Endodermal cell (in vitro differentiated cells): ENCODE measurements around the gene CXCL17. TPM values are rescaled to one million over a fixed set of nuclear protein-coding genes. Genes with fewer than 3 reads are reported as not detected.

Source experiments
- DNase-seq: peaks from one replicate; pipeline ENCODE4 v3.0.0-alpha.2; 2017
- H3K27ac ChIP-seq: 2 replicates; pipeline ENCODE4 v1.5.1; 2013; ENCODE audit warnings: mild to moderate bottlenecking, low read depth, low read length, moderate library complexity
- H3K27me3 ChIP-seq: 2 replicates; pipeline ENCODE4 v1.6.1; 2013; ENCODE audit warnings: mild to moderate bottlenecking, low read length, moderate library complexity; ENCODE audit not compliant: insufficient read depth, control insufficient read depth, poor library complexity, severe bottlenecking
- H3K36me3 ChIP-seq: 2 replicates; pipeline ENCODE4 v1.7.0; 2013; ENCODE audit warnings: mild to moderate bottlenecking, low read length, moderate library complexity; ENCODE audit not compliant: control insufficient read depth, insufficient read depth
- H3K4me1 ChIP-seq: one replicate; pipeline ENCODE4 v1.7.0; 2013; ENCODE audit warnings: low read length; ENCODE audit not compliant: control insufficient read depth, insufficient read depth
- H3K4me3 ChIP-seq: 2 replicates; pipeline ENCODE4 v1.5.1; 2013; ENCODE audit warnings: mild to moderate bottlenecking, low read length, moderate library complexity
- H3K9ac ChIP-seq: 2 replicates; pipeline ENCODE4 v1.6.1; 2013; ENCODE audit warnings: mild to moderate bottlenecking, low read length, moderate library complexity; ENCODE audit not compliant: poor library complexity, severe bottlenecking; ENCODE audit errors: extremely low read depth
- H3K9me3 ChIP-seq: 2 replicates; pipeline ENCODE4 v1.6.1; 2013; ENCODE audit warnings: mild to moderate bottlenecking, low read length, moderate library complexity; ENCODE audit not compliant: control insufficient read depth
- H3K27ac Mint-ChIP-seq: 2 replicates; pipeline ENCODE4 v1.8.0; 2020; ENCODE audit warnings: mixed read lengths
- H3K27me3 Mint-ChIP-seq: 2 replicates; pipeline ENCODE4 v1.8.0; 2021; ENCODE audit warnings: mild to moderate bottlenecking, mixed read lengths; ENCODE audit not compliant: insufficient read depth
- H3K36me3 Mint-ChIP-seq: 2 replicates; pipeline ENCODE4 v1.8.0; 2020; ENCODE audit warnings: low read depth, mixed read lengths
- H3K4me1 Mint-ChIP-seq: 2 replicates; pipeline ENCODE4 v1.8.0; 2020; ENCODE audit warnings: mixed read lengths
- H3K4me3 Mint-ChIP-seq: 2 replicates; pipeline ENCODE4 v1.8.0; 2020; ENCODE audit warnings: mild to moderate bottlenecking, moderate library complexity, mixed read lengths
- H3K9me3 Mint-ChIP-seq: 2 replicates; pipeline ENCODE4 v1.8.0; 2020; ENCODE audit warnings: mild to moderate bottlenecking, mixed read lengths
- CTCF ChIP-seq: fragments of 200-600 bp; sonication (generic); conservative IDR thresholded peaks from 2 replicates; pipeline ENCODE4 v1.5.0; 2021; ENCODE audit warnings: antibody characterized with exemption, mild to moderate bottlenecking
- WGBS, 2 experiments: methylation state at CpG; one replicate each; pipeline versions ENCODE4 v1.1.5 to v1.1.7; 2013; ENCODE audit warnings: missing lambda C conversion rate in 2 of 2, mixed read lengths in 1 of 2; ENCODE audit not compliant: insufficient coverage in 1 of 2, insufficient read length in 1 of 2; 5-methylcytosine and 5-hydroxymethylcytosine counted together
- total RNA-seq, 2 donors: library from RNA; stranded (reverse); fragmentation: NEBNext Ultra II Directional in 1 of 2; extraction: Animal tissue kit (Norgen Biotek cat#: 25700) in 1 of 2; gene quantifications; 2 replicates in 1 of 2; 3 replicates in 1 of 2; pipeline ENCODE4 v1.2.1, GENCODE V29; 2021

CXCL17 gene
- total RNA-seq, 2 donors from 2014 or later, result 0.37 TPM; not detected in 1

- peaks cover 26% of the 10 kb centered on the region for H3K27me3 ChIP-seq
- H3K9me3 ChIP-seq, result no peaks in the 10 kb centered on the region
- H3K27ac Mint-ChIP-seq, result no peak overlapping the region
- H3K4me1 ChIP-seq, result no peaks in the 10 kb centered on the region
- H3K27ac ChIP-seq, result peak overlapping the region; percentile 4
- peaks cover 7% of the 10 kb centered on the region for H3K9me3 Mint-ChIP-seq
- 34 to 42% methylated on average over 18 to 61 of the region's 65 CpGs for WGBS, 2 experiments
- H3K36me3 Mint-ChIP-seq, result no peaks in the 10 kb centered on the region
- peak overlapping the region; percentile 67 for H3K4me3 Mint-ChIP-seq
- no peak for TF ChIP-seq CTCF
- peak overlapping the region; percentile 82 for H3K4me3 ChIP-seq
- peaks cover 88% of the 10 kb centered on the region for H3K27me3 Mint-ChIP-seq
- H3K9ac ChIP-seq, result peak overlapping the region; percentile 30
- peaks cover 8% of the 10 kb centered on the region for H3K4me1 Mint-ChIP-seq
- no peaks in the 10 kb centered on the region for H3K36me3 ChIP-seq
- peak; percentile 96 for DNase-seq
These were observed 19.0 kb downstream of the CXCL17 start for GRCh38 chr19:42423462-42424344.

GRCh38 chr19:42422901-42423461 lies 19.8 kb downstream of the CXCL17 start:
- Histone ChIP-seq H3K36me3 (no peaks in the 10 kb centered on the region), H3K27me3 (peaks cover 26% of the 10 kb centered on the region), H3K4me1 (no peaks in the 10 kb centered on the region), H3K9me3 (no peaks in the 10 kb centered on the region), H3K9ac (peak overlapping the region; percentile 30), H3K27ac (peak overlapping the region; percentile 4), H3K4me3 (peak overlapping the region; percentile 82)
- WGBS, 2 experiments, result 3 to 10% methylated on average over 12 to 38 of the region's 38 CpGs
- Mint-ChIP-seq H3K4me1 (peaks cover 4% of the 10 kb centered on the region), H3K36me3 (peaks cover 3% of the 10 kb centered on the region), H3K9me3 (peaks cover 7% of the 10 kb centered on the region), H3K27ac (no peak overlapping the region), H3K27me3 (peaks cover 93% of the 10 kb centered on the region), H3K4me3 (peak overlapping the region; percentile 67)
- TF ChIP-seq CTCF, result no peak
- DNase-seq, result peak; percentile 74

- no peak for TF ChIP-seq CTCF
- peaks cover 3% of the 10 kb centered on the region for H3K36me3 Mint-ChIP-seq
- peak overlapping the region; percentile 67 for H3K4me3 Mint-ChIP-seq
- no peaks in the 10 kb centered on the region for H3K9me3 ChIP-seq
- H3K9ac ChIP-seq, result no peak overlapping the region
- H3K4me1 Mint-ChIP-seq, result peaks cover 3% of the 10 kb centered on the region
- no peak overlapping the region for H3K27ac ChIP-seq
- peak overlapping the region; percentile 82 for H3K4me3 ChIP-seq
- peaks cover 26% of the 10 kb centered on the region for H3K27me3 ChIP-seq
- H3K36me3 ChIP-seq, result no peaks in the 10 kb centered on the region
- no peak overlapping the region for H3K27ac Mint-ChIP-seq
- 80 to 84% methylated on average over 8 to 17 of the region's 17 CpGs for WGBS, 2 experiments
- peaks cover 91% of the 10 kb centered on the region for H3K27me3 Mint-ChIP-seq
- no peak for DNase-seq
- peaks cover 7% of the 10 kb centered on the region for H3K9me3 Mint-ChIP-seq
- no peaks in the 10 kb centered on the region for H3K4me1 ChIP-seq
These were observed 20.4 kb downstream of the CXCL17 start for GRCh38 chr19:42422092-42422900.
